NOMO-1 treated with dmso at 0.1 percent for 144 hours (cell line): Measurements from ENCODE around the gene MEGF6.

Source experiments
- DNase-seq: peaks from one replicate; lab custom pipeline; 2025; ENCODE audit not compliant: unreplicated experiment; lab: John Stamatoyannopoulos, UW

The MEGF6 gene

GRCh38 chr1:3544040-3544977 lies 67.0 kb downstream of the MEGF6 start:
- no peak for DNase-seq

DNA sequence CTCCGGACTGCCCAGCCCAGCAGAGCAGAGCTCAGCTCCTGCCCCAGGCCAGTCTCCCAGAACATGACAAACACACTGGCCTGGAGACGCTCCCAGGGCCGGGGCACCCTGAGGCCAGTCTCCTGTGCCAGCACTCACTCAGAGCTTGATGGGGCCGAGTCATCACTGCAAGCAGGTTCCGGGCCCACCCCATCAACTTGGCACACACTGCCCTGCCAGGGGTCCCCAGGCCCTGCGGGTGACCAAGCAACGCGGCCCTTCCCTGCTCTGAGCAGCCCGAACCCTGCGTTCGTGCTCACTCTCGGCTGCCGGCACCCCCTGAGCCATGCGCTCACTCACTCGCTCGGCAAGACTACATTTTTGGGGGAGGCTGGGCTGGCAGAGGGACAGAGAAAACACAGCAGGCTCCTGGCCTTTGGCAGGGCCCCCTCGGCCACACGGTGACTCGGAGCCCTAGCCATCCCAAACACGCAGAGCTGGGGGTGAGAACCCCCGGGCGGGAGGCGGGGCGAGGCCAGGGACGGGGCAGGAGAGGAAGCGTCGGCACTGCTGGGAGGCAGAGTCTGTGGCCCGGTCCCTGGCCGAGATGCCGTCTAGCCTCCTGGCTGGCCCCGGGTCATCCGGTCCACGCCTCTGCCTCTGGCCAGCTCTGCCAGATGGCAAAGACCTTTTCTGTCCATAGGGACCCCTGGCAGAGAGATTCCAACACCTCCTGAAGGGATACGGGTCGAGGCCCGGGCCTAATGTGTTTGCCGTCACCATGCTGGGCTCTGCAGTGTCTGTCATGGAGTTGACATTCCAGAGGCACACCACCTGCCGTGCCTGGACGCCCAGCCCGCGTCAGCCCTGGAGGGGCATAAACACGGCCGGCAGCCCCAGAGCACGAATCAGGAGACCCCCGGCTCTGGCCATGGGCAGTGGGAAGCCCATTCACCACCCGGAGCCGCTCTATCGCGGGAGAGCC lies 68.0 kb downstream of the MEGF6 start:
- DNase-seq, result no peak

DNA sequence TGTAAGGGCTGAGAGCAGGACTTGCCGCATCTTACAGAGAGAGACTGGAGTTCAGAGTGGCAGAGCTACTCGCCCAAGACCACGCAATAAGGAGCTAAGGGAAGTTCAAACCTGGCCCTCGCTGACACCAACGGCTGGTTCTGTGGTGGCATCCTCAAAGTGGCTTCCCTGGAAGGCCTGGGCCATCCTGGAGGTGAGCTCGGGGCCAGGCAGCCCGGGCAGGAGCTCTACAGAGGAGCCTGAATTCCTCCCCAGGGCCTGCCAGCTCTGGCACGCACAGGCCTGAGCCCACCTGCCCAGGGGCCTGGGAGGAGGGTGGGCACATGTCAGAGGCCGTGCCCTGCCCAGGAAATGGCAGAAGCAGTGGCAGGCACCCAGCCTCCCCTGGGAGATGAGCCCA lies 68.6 kb downstream of the MEGF6 start:
- no peak for DNase-seq

DNA sequence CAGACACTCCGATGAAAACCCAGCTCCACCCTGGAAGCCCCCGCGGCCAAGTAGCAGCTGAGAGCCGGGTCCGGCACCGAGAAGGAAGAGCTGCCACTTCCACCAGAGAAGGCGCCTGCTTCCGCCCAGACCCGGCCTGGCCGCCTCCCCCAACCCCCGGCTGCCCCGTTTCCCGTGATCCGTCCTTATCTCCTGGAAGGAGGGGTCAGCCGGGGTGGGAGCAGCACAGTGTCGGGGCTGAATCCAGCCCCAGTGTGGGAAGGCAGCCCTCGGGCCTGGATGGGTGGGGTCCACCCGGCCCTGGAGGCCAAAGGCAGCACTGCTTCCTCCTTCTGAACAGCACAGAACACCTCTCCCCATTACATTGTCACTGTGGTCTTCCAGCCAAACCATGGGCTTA lies 69.4 kb downstream of the MEGF6 start:
- DNase-seq, result no peak

GRCh38 chr1:3541465-3541864 lies 69.8 kb downstream of the MEGF6 start:
- no peak for DNase-seq

- no peak for DNase-seq
Observed at GRCh38 chr1:3540876-3541275, 70.4 kb downstream of the MEGF6 start.

DNA sequence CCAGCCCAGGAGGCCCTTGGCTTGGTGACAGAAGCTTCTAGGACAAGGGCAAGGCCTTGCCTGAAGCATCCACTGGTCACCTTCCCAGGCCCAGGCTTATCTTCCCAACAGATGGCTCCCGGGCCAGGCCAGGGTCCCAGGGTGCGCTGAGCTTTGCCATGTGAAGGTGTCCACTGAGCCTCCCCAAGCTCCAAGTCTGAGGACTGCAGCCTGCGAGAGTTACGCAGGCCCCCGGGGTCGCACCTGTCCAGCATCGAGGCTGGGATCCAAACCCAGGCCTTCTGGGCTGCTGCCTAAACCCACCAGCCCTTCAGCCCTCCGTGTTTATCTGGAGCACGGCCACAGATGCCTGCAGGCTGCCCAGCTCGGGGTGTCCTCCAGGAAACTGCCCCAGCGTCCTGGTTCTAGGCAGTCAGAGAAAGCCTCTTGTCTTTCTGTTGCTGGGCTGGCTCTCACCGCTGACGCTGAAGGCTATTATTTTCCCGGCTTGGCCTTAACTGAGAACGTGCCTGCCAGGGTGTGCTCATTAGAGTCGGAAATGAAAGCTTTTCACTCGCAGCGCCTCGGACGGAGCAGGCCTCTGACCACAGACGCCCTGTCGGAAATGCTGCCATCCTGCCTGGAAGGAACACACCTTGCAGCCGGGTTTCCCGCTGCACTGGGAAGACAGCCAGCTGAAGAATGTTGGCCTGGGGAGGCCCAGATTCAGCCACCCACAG lies 71.4 kb downstream of the MEGF6 start:
- no peak for DNase-seq

- no peak for DNase-seq
Observed at GRCh38 chr1:3537359-3537758, 73.9 kb downstream of the MEGF6 start.

DNA sequence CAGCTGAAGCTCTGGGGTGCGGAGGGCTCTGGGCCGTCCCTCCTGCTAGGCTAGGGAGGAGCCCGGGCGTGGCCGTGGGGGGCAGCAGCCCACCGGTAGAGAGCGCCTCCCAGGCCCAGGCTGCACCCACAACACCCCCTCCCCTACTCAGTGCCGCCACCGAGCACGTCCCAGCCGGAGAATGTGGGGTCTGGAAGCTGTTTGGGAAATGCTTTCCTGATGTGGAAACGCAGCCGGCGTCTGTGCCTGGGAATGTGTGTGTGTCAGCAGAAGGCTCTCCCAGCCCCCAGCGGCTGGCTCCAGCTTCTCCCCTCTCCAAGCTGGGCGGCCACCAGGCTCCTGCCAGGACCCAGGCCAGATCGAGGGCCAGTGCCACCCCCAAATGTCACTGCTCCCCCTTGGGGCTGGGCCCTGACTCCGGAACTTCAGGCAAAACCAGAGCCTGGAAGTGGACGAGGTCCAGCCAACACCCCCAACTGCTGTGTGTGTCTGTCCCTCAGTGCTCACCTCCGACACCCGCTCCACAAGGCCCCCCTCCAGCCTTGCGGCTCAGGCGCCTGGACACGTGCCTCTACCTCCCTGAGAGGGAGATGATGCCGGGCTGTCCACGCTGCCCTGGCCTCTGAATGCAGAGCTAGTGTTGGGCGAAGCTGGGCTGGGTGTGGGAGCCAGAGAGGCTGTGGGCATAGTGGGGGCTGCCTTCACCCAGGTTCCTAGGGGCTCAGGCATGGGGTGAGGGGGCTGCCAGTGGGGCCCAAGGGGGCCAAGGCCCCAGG lies 74.7 kb downstream of the MEGF6 start:
- DNase-seq, result no peak

GRCh38 chr1:3535732-3536131 lies 75.6 kb downstream of the MEGF6 start:
- no peak for DNase-seq

GRCh38 chr1:3534803-3535637 lies 76.3 kb downstream of the MEGF6 start:
- DNase-seq, result no peak

DNA sequence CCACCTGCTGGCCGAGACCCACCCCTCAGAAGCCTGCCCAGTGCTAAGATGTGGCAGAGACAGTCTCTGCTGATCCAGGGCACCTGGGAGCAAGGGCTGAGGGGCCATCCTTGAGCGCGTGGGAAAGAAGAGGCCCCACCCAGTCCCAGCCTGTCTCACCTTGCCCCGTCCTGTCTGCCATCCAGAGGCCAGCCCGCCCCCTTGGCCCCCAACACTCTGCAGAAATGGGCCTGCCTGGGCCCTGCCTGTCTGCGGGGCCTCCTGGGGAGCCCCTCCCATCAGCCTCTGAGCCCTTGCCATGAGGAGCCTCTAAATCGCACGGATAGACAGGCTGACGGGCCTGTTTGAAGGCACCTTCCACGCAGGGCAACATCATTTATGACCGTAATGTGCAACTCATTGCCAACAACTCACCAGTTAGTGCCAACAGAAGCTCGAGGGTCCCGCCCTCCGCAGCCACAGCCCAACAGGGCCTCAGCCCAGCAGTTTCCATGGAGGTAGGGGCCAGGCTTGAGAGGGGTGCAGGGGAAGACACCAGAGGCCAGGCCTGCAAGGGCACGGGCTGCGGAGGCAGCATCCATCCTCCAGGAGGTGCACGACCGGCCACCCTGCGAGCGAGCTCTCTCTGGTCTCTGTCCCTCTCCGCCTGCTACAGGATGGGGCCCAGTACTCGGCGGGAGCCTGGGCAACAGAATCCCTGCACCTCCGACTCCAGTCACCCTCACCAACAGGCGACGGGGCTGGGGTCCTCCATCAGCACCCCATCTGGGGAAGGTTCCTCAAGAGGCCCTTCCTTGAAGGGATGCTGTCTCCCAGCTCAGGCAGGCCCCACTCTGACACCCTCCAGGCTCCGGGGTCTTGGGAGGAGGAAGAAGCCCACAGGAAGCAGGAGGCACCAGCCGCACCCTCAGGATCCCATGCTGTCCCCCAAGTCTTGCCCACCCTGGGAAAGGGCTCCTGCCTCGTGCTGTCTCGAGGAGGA lies 78.0 kb downstream of the MEGF6 start:
- no peak for DNase-seq

GRCh38 chr1:3531928-3532327 lies 79.4 kb downstream of the MEGF6 start:
- DNase-seq, result no peak

GRCh38 chr1:3530926-3531818 lies 80.1 kb downstream of the MEGF6 start:
- peak; percentile 70 for DNase-seq

DNA sequence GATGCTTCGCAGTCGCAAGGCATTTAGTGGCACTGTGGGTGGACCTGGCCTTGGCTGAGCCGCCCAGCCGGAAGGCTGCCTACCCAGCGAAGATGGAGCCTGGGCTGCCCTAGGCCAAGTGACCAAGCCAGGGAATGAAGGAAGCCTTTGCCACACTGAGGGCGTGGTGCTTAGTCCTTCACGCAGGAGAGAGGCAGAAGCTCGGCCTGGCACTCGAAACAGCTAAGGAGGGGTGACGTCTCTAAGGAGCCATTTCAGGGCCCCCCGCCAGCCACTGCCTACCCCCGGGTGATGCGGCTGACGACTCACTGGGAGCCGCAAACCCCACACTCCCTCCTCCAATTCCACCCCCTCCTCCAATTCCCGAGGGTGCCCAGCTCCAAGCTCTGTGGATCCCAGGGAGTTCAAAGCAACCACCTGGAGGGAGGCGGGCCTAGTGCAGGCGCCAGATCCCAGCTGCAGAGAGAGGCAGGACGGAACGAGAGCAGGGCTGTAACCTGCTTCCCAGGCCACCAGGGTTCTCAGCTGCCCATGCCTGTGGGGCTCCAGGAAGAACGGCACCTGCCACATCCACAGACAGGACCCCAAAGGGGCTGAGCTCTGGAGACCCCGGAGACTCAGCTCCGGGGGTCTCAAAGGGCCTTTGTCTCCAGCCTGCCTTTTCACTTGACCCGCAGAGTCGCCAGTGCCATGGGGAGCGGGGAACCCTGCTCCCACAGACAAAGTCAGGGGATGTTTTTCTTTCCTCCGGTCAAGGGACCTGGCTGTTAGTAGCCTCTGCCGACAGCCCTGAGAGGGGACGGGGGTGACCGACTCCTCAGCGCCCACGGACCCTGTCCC lies 81.0 kb downstream of the MEGF6 start:
- no peak for DNase-seq

DNA sequence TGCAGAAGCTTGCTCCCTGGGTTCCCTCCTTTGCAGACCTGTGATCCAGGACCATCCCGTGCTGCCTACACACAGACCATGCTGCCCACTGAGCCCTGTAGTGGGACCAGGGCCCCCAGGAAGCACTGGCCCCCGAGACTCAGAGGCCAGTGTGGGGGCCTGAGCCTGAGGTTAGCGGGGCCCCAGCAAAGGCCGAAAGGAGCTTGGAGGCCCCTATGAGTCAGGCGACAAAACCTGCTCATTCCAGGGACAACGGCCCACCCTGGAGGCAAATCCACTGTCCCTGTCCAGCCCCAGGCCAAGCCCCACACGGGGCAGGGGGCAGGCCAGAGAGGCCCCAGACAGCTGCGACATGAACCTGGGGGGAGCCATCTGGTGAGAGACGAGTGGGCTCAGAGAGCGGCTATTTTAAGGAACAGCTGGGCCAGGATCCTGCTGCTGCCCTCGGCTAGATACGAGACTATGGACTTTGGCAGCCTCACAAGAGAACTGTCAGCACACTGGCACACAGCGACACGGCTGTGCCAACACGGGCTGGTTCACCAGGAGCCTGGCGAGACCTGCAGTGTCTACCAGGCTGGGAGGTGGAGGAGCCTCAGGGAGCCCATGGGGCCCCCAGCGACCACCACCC lies 82.1 kb downstream of the MEGF6 start:
- no peak for DNase-seq
